Endothelial cell of umbilical vein (primary cell): ENCODE results near the gene MPZ.

Experiments
- CTCF ChIP-seq, 2 donors: IDR thresholded peaks; 1 replicate in 1 of 2; 2 replicates in 1 of 2; pipeline ENCODE4 v1.5.1; 2011; ENCODE audit warnings: low read length in 2 of 2, mild to moderate bottlenecking in 2 of 2, moderate library complexity in 2 of 2, control low read depth in 1 of 2, inconsistent platforms in 1 of 2, low read depth in 1 of 2; ENCODE audit not compliant: insufficient read depth in 1 of 2; ENCODE audit errors: extremely low read depth in 1 of 2
- EZH2 ChIP-seq: IDR thresholded peaks from 2 replicates; pipeline ENCODE4 v1.6.1; 2012; ENCODE audit warnings: borderline replicate concordance, low read depth, mild to moderate bottlenecking, moderate library complexity, low read length, inconsistent platforms; ENCODE audit not compliant: severe bottlenecking
- JUN ChIP-seq: IDR thresholded peaks from 2 replicates; pipeline ENCODE4 v1.6.1; 2011; ENCODE audit warnings: borderline replicate concordance, low read depth; ENCODE audit not compliant: insufficient read length, insufficient read depth
- MYC ChIP-seq: IDR thresholded peaks from one replicate; pipeline ENCODE4 v1.6.1; 2011; ENCODE audit warnings: mild to moderate bottlenecking, low read depth, low read length
- POLR2A ChIP-seq: IDR thresholded peaks from 2 replicates; pipeline ENCODE4 v1.6.1; 2012; ENCODE audit warnings: low read depth, mild to moderate bottlenecking, control low read depth, low read length
- POLR2AphosphoS5 ChIP-seq: IDR thresholded peaks from 2 replicates; pipeline ENCODE4 v1.6.1; 2012; ENCODE audit warnings: low read depth, mild to moderate bottlenecking, control low read depth, low read length, moderate library complexity; ENCODE audit not compliant: insufficient read depth

- TF ChIP-seq POLR2AphosphoS5 (no peak), CTCF (IDR thresholded peaks at IDR 0.05; ENCODE audit: extremely low read depth in 1 of 2, insufficient read depth in 1 of 2, low read depth in 1 of 2, low read length in 2 of 2) (no peak), EZH2 (no peak), POLR2A (no peak), JUN (no peak), MYC (no peak)
These were observed 34.9 kb downstream of the MPZ start for GRCh38 chr1:161274874-161275273.
